ENCODE data around the gene GALNT4. TPM values are rescaled to one million over a fixed set of nuclear protein-coding genes. Genes with fewer than 3 reads are reported as not detected.

The GALNT4 gene
- total RNA-seq (2022): 6.6 and 7.2 TPM in 2 replicates
- Bru-seq, nascent RNA: percentile 82 among the genes with signal in this experiment
- percentile 92 among the genes with signal in this experiment for BruChase-seq, experiment 1, labeled RNA remaining after a 2-hour chase
- percentile 85 among the genes with signal in this experiment for BruChase-seq, experiment 2, labeled RNA remaining after a 6-hour chase
- long read RNA-seq, full-length matches to known transcripts: 6 of 6 reads
- long read RNA-seq, partial matches to known transcripts: 0 of 6 reads
- long read RNA-seq, other reads (novel, unspliced or antisense): 0 of 6 reads

- peaks cover 27% of the 10 kb centered on the region for H3K36me3 Mint-ChIP-seq (ENCODE audit: insufficient read depth, unreplicated experiment)
- peak within 1 kb of the TSS; percentile 99 for H3K4me3 Mint-ChIP-seq (ENCODE audit: unreplicated experiment)
- H3K27me3 Mint-ChIP-seq (ENCODE audit: insufficient read depth, unreplicated experiment): no peaks in the 10 kb centered on the region
- intact Hi-C loops (cut with micrococcal nuclease; ENCODE audit: unreplicated experiment): loop anchor here (1.0 to 10.0 kb wide), 6 partner anchors 17 to 1380 kb away; partner anchors contain the start of genes CEP290, DUSP6 and TMTC3
- peak within 1 kb of the TSS; percentile 96 for H3K27ac Mint-ChIP-seq (ENCODE audit: unreplicated experiment)
- peak; percentile 75 to 81 for TF ChIP-seq CTCF (IDR thresholded peaks at IDR 0.05; ENCODE audit: insufficient read depth in 1 of 2, low read depth in 1 of 2, low read length in 1 of 2, severe bottlenecking in 1 of 2, unreplicated experiment in 1 of 2)
- DNase-seq: peak; percentile 90 to 91
- Histone ChIP-seq H3K4me3 (ENCODE audit: low read depth, low read length) (peak within 1 kb of the TSS; percentile 54), H3K4me1 (peaks cover 19% of the 10 kb centered on the region; the same call in 1 of the 2 replicates), H3K9me3 (no peaks in the 10 kb centered on the region), H3K27me3 (replicated peaks; ENCODE audit: control insufficient read depth, insufficient read depth, low read length) (no peaks in the 10 kb centered on the region), H3K36me3 (ENCODE audit: control insufficient read depth, insufficient read depth, low read length) (no peaks in the 10 kb centered on the region; the same call in 1 of the 2 replicates)
- ChIA-PET CTCF (interaction anchor here (0.9 kb wide), 1 partner anchor 507 kb away, joined by 3 read pairs; no protein-coding TSS in a partner anchor), POLR2A (no interaction called here)
- H3K9me3 Mint-ChIP-seq (ENCODE audit: unreplicated experiment): no peaks in the 10 kb centered on the region
- TSS peak; percentile 17 for BruUV-seq (replicated peaks)
- H3K4me1 Mint-ChIP-seq (ENCODE audit: low read depth, unreplicated experiment): peaks cover 4% of the 10 kb centered on the region
Observed at GRCh38 chr12:89524541-89525304, at the start of gene GALNT4. TSS of gene GALNT4 (minus strand) at chr12:89524796. CDS start at chr12:89524549, 247 bp downstream.

DNA sequence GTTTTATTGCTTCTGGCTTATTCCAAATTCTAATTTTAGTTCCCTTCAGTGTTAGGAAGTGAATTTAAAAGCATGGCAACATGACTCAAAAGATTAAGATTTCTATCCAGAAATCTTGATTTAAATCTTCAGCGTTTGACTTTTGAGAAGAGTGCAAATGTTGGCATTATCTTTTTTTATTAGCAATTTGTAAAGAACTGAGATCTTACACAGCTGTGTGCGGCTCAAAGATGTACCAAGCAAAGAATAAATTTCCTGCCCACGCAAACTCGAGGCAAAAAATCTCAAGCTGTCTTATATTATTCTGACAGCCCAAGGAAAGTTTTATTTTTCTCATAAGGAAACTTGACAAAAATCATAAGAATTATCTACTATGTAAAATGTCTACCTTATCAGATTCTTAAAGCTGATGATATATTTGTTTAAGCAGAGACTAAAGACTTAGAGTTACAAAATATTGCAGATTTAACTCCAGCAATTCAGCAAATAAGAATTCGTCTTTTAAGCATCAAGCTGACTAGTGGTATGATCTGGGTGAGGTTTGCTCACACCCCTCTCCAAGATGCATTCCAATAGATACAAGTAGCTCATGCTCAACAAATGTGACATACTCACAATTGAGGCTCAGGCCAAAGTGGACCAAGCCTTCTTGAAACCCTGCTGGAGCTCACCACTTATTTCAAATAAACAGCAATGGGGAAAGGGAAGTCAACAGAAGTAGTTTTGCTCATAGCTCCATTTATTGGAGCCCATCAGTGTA is 48.6 kb upstream of the GALNT4 start:
- H3K4me1 ChIP-seq: peaks cover 25% of the 10 kb centered on the region
- no peaks in the 10 kb centered on the region for H3K9me3 ChIP-seq
- H3K27me3 Mint-ChIP-seq (ENCODE audit: insufficient read depth, unreplicated experiment): no peaks in the 10 kb centered on the region
- DNase-seq: no peak
- H3K4me1 Mint-ChIP-seq (ENCODE audit: low read depth, unreplicated experiment): peaks cover 38% of the 10 kb centered on the region
- intact Hi-C loops (cut with micrococcal nuclease; ENCODE audit: unreplicated experiment): no loop called here
- POLR2A ChIA-PET: no interaction called here
- H3K4me3 ChIP-seq (ENCODE audit: low read depth, low read length): no peak overlapping the region
- H3K36me3 Mint-ChIP-seq (ENCODE audit: insufficient read depth, unreplicated experiment): peaks cover 8% of the 10 kb centered on the region
- BruUV-seq (replicated peaks): no TSS peak
- H3K4me3 Mint-ChIP-seq (ENCODE audit: unreplicated experiment): no peak overlapping the region
- TF ChIP-seq CTCF (IDR thresholded peaks at IDR 0.05; ENCODE audit: insufficient read depth in 1 of 2, low read depth in 1 of 2, low read length in 1 of 2, severe bottlenecking in 1 of 2, unreplicated experiment in 1 of 2): no peak
- CTCF ChIA-PET: no interaction called here
- no peak overlapping the region for H3K27ac Mint-ChIP-seq (ENCODE audit: unreplicated experiment)
- H3K36me3 ChIP-seq (ENCODE audit: control insufficient read depth, insufficient read depth, low read length): no peaks in the 10 kb centered on the region
- no peaks in the 10 kb centered on the region for H3K27me3 ChIP-seq (replicated peaks; ENCODE audit: control insufficient read depth, insufficient read depth, low read length)
- H3K9me3 Mint-ChIP-seq (ENCODE audit: unreplicated experiment): no peaks in the 10 kb centered on the region
